Dermis microvascular lymphatic vessel endothelial cell (primary cell): ENCODE measurements around the gene FBXO31. TPM values are rescaled to one million over a fixed set of nuclear protein-coding genes. Genes with fewer than 3 reads are reported as not detected.

Source experiments
- DNase-seq, 2 donors: peaks; one replicate each; pipeline versions ENCODE4 v3.0.0 to v3.0.0-alpha.2; 2010; ENCODE audit warnings: low read depth in 2 of 2
- total RNA-seq: library from RNA; depleted of rRNA; stranded (reverse); fragments of >200 nt; gene quantifications from 2 replicates; pipeline ENCODE4 v1.2.1, GENCODE V29; 2014

The FBXO31 gene
- total RNA-seq, 1 donor from 2014 or later, result 14.9 TPM

- no peak for DNase-seq
These were observed 53.3 kb downstream of the FBXO31 start for GRCh38 chr16:87330257-87330624.

- DNase-seq, result no peak
These were observed 53.9 kb downstream of the FBXO31 start for GRCh38 chr16:87329436-87330256.

DNA sequence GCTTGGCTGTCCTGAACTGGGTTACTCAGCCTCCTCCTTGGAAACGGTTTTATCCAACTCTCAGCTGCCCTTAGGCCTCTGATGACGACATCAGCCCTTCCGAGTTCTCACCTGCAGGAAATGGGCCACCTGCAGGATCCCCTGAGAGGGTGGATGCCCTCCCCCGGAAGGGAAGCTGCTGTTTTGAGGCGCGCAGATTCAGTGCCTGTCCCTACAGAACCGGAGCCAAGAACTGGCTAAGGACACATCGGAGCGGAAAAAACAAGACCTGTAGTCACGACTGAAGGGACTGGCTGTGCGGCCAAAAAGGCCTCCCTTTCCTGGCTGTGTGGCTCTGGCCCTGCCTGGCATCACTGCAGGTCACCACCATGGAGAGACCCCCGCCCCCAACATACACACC lies 54.7 kb downstream of the FBXO31 start:
- no peak for DNase-seq

- DNase-seq, result no peak
These were observed 55.6 kb downstream of the FBXO31 start for GRCh38 chr16:87327798-87328495.

DNA sequence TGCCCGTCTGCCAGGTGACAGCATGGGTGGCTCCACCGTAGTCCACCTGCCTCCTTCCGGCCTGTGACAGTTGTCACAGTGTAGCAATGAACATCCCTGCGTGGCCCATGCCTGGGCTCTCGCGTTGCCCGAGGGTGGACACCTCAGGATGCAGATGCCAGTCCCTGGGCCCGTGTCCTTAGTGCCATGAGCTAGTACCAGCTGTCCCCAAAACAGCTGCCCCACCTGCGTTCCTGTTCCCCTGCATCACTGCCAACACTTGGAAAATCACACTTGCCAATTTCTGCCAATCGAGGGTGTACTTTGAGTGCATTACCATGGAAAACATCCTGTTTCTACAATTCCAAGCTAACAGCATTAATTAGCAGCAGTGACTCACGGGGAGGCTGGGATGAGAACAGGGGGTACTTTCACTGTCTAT lies 57.4 kb downstream of the FBXO31 start:
- DNase-seq, result peak in 1 of 2 donors; percentile 16

GRCh38 chr16:87325423-87325858 lies 58.1 kb downstream of the FBXO31 start:
- no peak for DNase-seq

DNA sequence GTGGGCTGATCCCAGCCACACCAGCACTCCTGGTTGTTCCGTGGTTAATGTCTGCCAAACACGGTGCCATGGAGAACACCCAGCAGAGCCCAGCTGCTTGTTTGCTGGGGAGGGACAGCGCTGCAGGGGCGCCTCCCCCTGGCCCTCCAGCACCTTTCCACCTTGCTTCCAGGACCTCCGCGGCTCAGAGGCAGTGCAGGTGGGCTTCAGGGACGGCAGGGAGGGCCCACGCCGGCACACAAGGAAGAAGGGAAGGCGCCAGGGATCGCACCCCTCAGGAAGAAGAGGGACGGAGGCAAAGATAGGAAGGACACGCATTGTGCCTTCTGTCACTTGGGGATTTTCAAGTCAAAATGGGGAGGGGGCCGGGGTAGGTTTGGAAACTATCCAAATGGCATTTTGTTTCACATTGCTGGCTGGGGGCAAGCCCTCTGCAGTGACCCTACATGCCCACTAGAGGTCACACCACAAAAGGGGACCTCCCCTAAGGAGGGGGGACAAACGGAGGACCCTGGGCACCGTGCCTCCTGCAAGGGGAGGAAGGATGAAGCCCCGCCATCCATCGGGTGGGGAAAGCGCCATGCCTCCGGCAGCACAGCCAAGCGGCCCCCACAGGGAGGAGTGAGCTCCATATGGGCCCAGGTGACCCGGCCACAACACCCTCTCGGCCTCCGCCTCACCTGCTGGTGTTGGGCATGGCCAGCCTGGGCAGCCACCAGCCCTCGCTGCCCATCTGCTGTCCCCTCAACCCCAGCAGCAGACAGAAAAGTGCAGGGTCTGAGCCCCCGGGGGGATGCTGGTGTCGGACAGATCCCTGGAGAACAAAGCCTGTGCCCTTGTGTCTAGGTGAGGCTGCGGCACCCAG lies 58.9 kb downstream of the FBXO31 start:
- peak in 1 of 2 donors; percentile 48 for DNase-seq

DNA sequence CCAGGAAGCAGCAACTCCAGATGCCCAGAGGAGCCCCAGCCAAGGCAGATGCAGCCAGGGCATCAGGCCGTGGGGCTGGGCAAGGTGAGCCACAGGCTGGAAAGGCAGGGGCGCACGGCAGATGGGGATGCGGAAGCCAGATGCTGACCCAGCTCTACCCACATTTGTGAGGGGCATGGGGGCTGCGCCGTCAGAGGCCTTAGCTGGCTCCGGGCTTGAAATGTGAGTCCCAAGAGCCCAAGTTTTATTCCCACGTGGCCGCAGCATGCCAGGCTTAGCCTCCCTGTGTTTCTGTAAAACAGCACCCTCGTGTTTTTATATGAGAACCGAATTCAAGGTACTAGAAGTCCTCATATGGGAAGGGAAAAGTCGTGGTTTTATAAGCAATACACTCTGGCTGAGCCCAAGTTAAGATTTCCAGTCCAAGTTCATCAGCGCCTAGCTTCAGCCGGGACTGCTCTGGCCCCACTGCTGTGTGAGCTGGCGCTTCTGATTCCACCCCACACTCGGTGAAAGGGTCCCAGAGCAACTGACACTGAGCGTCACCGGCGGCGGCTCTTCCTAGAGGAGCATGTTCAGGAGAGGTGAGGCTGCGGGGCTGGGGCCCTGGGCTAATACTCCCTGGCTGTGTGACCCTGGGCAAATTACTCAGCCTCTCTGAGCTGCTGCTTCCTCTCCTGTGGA lies 59.7 kb downstream of the FBXO31 start:
- no peak for DNase-seq

DNA sequence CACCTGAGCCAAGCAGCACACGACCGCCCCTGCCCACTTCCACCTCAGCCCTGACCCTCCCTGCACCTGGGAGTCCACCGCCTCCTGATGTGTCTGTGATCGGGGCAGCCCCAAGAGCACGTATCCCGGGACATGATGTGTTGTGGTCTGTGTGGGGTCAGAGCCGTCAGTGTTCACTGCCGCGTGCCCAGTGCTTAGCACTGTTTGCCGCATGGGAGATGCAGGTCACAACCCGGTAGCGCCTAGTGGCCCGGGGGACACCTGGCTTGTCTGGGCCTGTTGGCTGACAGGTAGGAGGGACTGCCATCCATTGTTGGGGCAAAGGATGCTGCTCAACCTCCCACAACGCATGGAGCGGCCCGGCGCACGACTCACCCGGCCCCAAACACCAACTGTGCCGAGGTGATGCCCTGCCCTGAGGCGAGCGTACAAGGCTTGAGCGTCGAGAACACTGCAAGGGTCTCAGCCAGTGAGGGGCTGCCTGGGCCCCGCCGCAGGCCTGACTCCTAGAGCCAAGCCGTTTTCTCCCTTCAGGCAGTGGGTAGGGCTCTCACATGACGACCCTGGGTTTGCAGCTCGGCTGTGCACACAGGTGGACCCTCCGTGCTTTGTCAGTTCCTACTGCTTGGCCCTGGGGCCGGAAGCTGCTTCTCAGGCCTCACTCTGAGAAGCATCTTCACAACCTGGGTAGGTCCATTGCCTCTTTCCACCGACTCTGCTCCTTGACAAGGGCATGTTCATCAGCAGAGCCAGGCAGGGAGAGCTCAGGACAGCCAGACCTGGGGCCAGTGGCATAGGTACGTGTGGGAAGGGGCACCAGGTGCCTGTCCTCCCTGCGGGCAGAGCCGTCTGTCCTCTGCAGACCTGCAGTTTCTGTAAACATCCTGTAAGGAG lies 60.5 kb downstream of the FBXO31 start:
- DNase-seq, result no peak

GRCh38 chr16:87322360-87322759 lies 61.2 kb downstream of the FBXO31 start:
- DNase-seq, result no peak

DNA sequence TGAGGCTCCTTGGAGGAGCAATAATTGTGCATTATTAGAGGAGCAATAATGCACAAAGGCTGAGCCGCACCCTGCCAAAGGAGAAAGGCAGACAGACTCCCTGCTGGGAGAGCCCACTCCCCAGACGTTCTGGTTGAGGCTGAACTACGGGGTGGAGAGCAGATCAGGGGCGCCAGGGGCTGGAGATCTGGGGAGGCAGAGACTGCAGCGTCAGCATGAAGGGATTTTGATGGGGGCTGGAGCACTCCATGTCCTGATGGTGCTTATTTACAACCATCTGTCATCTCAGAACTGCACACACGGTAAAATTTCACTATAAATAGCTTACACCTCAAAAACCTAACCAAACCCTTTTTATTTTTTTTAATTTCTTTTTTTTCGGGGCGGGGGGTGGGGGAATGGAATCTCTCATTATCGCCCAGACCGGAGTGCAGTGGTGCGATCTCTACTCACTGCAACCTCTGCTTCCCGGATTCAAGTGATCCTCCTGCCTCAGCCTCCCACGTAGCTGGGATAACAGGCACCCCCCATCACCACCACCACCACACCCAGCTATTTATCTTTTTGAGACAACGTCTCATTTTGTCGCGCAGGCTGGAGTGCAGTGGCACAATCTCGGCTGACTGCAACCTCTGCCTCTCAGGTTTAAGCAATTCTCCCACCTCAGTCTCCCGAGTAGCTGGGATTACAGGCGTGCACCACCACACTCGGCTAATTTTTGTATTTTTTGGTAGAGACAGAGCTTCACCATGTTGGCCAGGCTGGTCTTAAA lies 62.1 kb downstream of the FBXO31 start:
- no peak for DNase-seq

DNA sequence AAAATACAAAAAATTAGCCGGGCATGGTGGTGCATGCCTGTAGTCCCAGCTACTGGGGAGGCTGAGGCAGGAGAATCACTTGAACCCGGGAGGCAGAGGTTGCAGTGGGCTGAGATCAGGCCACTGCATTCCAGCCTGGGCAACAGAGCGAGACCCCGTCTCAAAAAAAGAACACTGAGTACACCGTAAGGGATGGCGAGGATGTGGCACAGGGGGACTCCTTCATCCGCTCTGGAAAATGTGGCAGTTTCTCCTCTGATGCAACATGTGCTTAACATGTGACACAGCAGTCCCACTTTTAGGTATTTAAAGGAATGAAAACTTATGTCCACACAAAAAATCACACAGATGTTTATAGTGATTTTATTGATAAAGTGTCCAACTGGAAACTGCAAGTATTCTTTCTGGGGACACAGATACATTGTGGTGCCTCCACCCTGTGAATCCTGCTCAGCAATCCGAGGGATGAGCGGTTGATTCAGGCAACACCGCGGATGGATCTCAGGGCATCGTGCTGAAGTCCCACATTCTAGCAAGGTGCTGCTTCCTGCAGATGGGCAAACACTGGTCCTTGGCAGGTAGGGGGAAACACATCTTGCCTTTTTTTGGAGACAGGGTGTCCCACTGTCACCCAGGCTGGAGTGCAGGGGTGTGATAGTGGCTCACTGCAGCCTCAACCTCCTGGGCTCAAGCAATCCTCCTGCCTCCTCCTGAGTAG lies 62.9 kb downstream of the FBXO31 start:
- no peak for DNase-seq

DNA sequence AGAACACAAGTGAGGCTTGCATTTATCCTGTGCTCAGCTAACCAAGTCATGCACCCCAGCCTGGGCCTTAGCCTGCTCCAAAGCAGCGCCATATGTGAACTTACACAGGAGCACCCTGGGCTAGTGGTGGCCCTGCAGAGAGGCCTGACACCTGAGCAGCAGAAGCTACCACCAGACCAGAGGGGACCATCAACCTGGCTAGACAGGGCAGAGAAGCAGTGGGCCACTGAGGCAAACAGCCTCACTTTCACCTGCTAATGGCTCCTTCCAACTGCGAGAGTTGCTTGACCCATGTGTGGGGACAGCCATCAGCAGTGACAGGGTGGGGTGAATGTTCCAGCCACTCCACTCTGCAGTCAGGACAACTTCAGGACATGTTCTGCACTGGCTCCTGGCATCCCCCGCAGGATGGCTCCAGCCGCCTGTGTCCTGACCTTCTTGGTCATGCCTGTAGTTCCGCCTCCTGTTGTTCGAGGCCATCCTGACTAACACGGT lies 63.5 kb downstream of the FBXO31 start:
- DNase-seq, result peak; percentile 44 to 56

DNA sequence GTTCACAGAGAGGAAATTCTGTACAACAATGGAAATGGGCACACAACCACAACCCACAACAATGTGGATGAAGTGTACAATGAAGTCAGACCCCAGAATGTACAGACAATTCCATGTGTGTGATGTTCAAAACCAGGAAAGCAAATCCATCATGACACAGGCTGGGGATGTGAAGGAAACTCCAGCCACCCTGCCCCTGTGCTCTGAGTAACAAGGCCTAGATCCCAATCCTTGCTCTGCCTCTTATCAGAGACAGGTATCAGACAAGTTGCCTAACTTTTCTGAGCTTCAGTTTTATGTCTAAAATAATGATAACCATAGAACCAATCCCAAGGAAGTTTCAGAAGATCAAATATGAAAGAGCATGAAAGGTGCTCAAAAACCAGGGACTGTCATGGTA lies 64.6 kb downstream of the FBXO31 start:
- DNase-seq, result no peak

GRCh38 chr16:87317750-87318644 lies 65.6 kb downstream of the FBXO31 start:
- DNase-seq, result peak in 1 of 2 donors; percentile 67

DNA sequence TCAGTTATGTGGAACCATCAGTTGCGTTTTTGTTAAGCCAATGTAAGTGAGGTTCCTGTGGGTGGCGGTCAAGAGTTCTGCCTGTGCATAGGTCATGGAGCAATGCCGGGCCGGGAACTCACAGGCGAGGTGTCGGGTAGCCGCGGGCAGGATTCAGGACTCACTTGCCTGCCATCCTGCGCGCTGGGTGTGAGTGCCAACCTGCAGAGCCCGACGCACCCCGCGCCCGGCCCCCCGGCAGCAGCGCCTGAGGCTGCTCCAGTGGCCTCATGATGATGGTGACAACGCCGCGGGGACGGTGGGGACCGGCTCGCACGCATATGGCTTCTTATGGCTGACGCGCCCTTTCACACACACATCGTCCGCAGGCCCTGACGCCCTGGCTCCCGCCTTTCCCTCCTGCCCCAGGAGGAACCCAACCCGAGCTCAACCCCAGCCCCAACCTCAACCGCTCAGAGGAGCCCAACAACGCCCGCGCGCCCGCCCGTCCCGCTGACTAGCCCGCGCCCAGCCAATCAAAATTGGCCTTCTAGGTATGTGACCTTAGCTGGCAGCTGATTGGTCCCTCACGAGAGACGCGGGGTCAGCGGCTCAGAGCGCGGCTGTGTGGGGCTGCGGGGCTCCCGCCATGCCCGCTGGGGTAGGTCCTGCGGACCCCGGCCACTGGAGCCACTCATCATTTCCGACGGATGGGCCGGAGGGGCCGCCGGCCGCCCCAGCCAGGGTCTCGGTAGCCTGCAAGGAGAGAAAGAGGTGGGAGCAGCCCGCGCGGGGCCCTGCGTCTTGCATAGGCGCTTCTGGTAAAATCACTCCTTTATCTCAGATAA lies 66.4 kb downstream of the FBXO31 start, which contains the start of gene C16orf95:
C16orf95 (minus strand) TSS at position 470 of the 827 bp plus-strand sequence; CDS start at position 320, 150 bp downstream.
- DNase-seq, result peak; percentile 89 to 95
